ENCODE data around the gene EYA3.

Gene EYA3

GRCh38 chr1:27973771-27974416 is 114.5 kb downstream of the EYA3 start:
- no peak overlapping the region for H3K9ac ChIP-seq (ENCODE audit: low read depth, low read length)
- H3K9me3 ChIP-seq (replicated peaks; ENCODE audit: low read length) = no peaks in the 10 kb centered on the region
- H3K36me3 ChIP-seq (ENCODE audit: insufficient read depth, low read length) = peaks cover 13% of the 10 kb centered on the region
- no peaks in the 10 kb centered on the region for H3K27me3 ChIP-seq (ENCODE audit: control insufficient read depth, insufficient read depth, low read length)
- peaks cover 28% of the 10 kb centered on the region for H3K4me1 ChIP-seq (ENCODE audit: control insufficient read depth, insufficient read depth, low read length)
- H3K4me3 ChIP-seq (ENCODE audit: low read length) = no peak overlapping the region
- no peak overlapping the region for H3K4me2 ChIP-seq (ENCODE audit: low read length)

GRCh38 chr1:27972141-27972540 is 116.3 kb downstream of the EYA3 start:
- Histone ChIP-seq H3K4me3 (ENCODE audit: low read length) (no peak overlapping the region), H3K4me1 (ENCODE audit: control insufficient read depth, insufficient read depth, low read length) (peaks cover 41% of the 10 kb centered on the region), H3K36me3 (ENCODE audit: insufficient read depth, low read length) (peaks cover 12% of the 10 kb centered on the region), H3K9me3 (replicated peaks; ENCODE audit: low read length) (no peaks in the 10 kb centered on the region), H3K4me2 (ENCODE audit: low read length) (no peak overlapping the region), H3K9ac (ENCODE audit: low read depth, low read length) (no peak overlapping the region), H3K27me3 (ENCODE audit: control insufficient read depth, insufficient read depth, low read length) (no peaks in the 10 kb centered on the region)

GRCh38 chr1:27971674-27972073 is 116.7 kb downstream of the EYA3 start:
- Histone ChIP-seq H3K4me1 (ENCODE audit: control insufficient read depth, insufficient read depth, low read length) (peaks cover 41% of the 10 kb centered on the region), H3K9ac (ENCODE audit: low read depth, low read length) (no peak overlapping the region), H3K9me3 (replicated peaks; ENCODE audit: low read length) (no peaks in the 10 kb centered on the region), H3K4me3 (ENCODE audit: low read length) (no peak overlapping the region), H3K4me2 (ENCODE audit: low read length) (no peak overlapping the region), H3K27me3 (ENCODE audit: control insufficient read depth, insufficient read depth, low read length) (no peaks in the 10 kb centered on the region), H3K36me3 (ENCODE audit: insufficient read depth, low read length) (peaks cover 13% of the 10 kb centered on the region)

- H3K4me1 ChIP-seq (ENCODE audit: control insufficient read depth, insufficient read depth, low read length) = peaks cover 41% of the 10 kb centered on the region
- H3K4me2 ChIP-seq (ENCODE audit: low read length) = peak overlapping the region; percentile 52
- H3K27me3 ChIP-seq (ENCODE audit: control insufficient read depth, insufficient read depth, low read length) = no peaks in the 10 kb centered on the region
- H3K36me3 ChIP-seq (ENCODE audit: insufficient read depth, low read length) = peaks cover 12% of the 10 kb centered on the region
- H3K4me3 ChIP-seq (ENCODE audit: low read length) = peak overlapping the region; percentile 18
- H3K9ac ChIP-seq (ENCODE audit: low read depth, low read length) = peak overlapping the region; percentile 54
- H3K9me3 ChIP-seq (replicated peaks; ENCODE audit: low read length) = no peaks in the 10 kb centered on the region
These were observed 118.0 kb downstream of the EYA3 start for GRCh38 chr1:27970401-27970800.

- peaks cover 41% of the 10 kb centered on the region for H3K4me1 ChIP-seq (ENCODE audit: control insufficient read depth, insufficient read depth, low read length)
- H3K9ac ChIP-seq (ENCODE audit: low read depth, low read length) = peak overlapping the region; percentile 34
- H3K27me3 ChIP-seq (ENCODE audit: control insufficient read depth, insufficient read depth, low read length) = no peaks in the 10 kb centered on the region
- no peak overlapping the region for H3K4me3 ChIP-seq (ENCODE audit: low read length)
- peak overlapping the region; percentile 5 for H3K4me2 ChIP-seq (ENCODE audit: low read length)
- H3K36me3 ChIP-seq (ENCODE audit: insufficient read depth, low read length) = peaks cover 22% of the 10 kb centered on the region
- no peaks in the 10 kb centered on the region for H3K9me3 ChIP-seq (replicated peaks; ENCODE audit: low read length)
These were observed 119.7 kb downstream of the EYA3 start for GRCh38 chr1:27968692-27969091.

- no peak overlapping the region for H3K4me2 ChIP-seq (ENCODE audit: low read length)
- no peak overlapping the region for H3K4me3 ChIP-seq (ENCODE audit: low read length)
- H3K9ac ChIP-seq (ENCODE audit: low read depth, low read length) = peak overlapping the region; percentile 34
- no peaks in the 10 kb centered on the region for H3K9me3 ChIP-seq (replicated peaks; ENCODE audit: low read length)
- peaks cover 20% of the 10 kb centered on the region for H3K36me3 ChIP-seq (ENCODE audit: insufficient read depth, low read length)
- H3K4me1 ChIP-seq (ENCODE audit: control insufficient read depth, insufficient read depth, low read length) = peaks cover 41% of the 10 kb centered on the region
- H3K27me3 ChIP-seq (ENCODE audit: control insufficient read depth, insufficient read depth, low read length) = no peaks in the 10 kb centered on the region
These were observed 120.4 kb downstream of the EYA3 start for GRCh38 chr1:27967884-27968466.

- H3K4me1 ChIP-seq (ENCODE audit: control insufficient read depth, insufficient read depth, low read length) = peaks cover 41% of the 10 kb centered on the region
- H3K9me3 ChIP-seq (replicated peaks; ENCODE audit: low read length) = no peaks in the 10 kb centered on the region
- peaks cover 16% of the 10 kb centered on the region for H3K36me3 ChIP-seq (ENCODE audit: insufficient read depth, low read length)
- no peak overlapping the region for H3K9ac ChIP-seq (ENCODE audit: low read depth, low read length)
- H3K4me2 ChIP-seq (ENCODE audit: low read length) = no peak overlapping the region
- H3K27me3 ChIP-seq (ENCODE audit: control insufficient read depth, insufficient read depth, low read length) = no peaks in the 10 kb centered on the region
- H3K4me3 ChIP-seq (ENCODE audit: low read length) = no peak overlapping the region
These were observed 121.1 kb downstream of the EYA3 start for GRCh38 chr1:27967106-27967883.

- Histone ChIP-seq H3K27me3 (ENCODE audit: control insufficient read depth, insufficient read depth, low read length) (no peaks in the 10 kb centered on the region), H3K36me3 (ENCODE audit: insufficient read depth, low read length) (peaks cover 16% of the 10 kb centered on the region), H3K9me3 (replicated peaks; ENCODE audit: low read length) (no peaks in the 10 kb centered on the region), H3K4me1 (ENCODE audit: control insufficient read depth, insufficient read depth, low read length) (peaks cover 42% of the 10 kb centered on the region), H3K4me3 (ENCODE audit: low read length) (no peak overlapping the region), H3K4me2 (ENCODE audit: low read length) (no peak overlapping the region), H3K9ac (ENCODE audit: low read depth, low read length) (no peak overlapping the region)
These were observed 121.9 kb downstream of the EYA3 start for GRCh38 chr1:27966402-27967105.

- Histone ChIP-seq H3K9ac (ENCODE audit: low read depth, low read length) (no peak overlapping the region), H3K4me1 (ENCODE audit: control insufficient read depth, insufficient read depth, low read length) (peaks cover 30% of the 10 kb centered on the region), H3K27me3 (ENCODE audit: control insufficient read depth, insufficient read depth, low read length) (no peaks in the 10 kb centered on the region), H3K36me3 (ENCODE audit: insufficient read depth, low read length) (peaks cover 16% of the 10 kb centered on the region), H3K4me2 (ENCODE audit: low read length) (no peak overlapping the region), H3K9me3 (replicated peaks; ENCODE audit: low read length) (no peaks in the 10 kb centered on the region), H3K4me3 (ENCODE audit: low read length) (no peak overlapping the region)
These were observed 125.0 kb downstream of the EYA3 start for GRCh38 chr1:27963393-27963792.

GRCh38 chr1:27961646-27962221 is 126.7 kb downstream of the EYA3 start:
- peak overlapping the region; percentile 96 for H3K4me2 ChIP-seq (ENCODE audit: low read length)
- H3K36me3 ChIP-seq (ENCODE audit: insufficient read depth, low read length) = peaks cover 12% of the 10 kb centered on the region
- peaks cover 23% of the 10 kb centered on the region for H3K4me1 ChIP-seq (ENCODE audit: control insufficient read depth, insufficient read depth, low read length)
- peak overlapping the region; percentile 84 for H3K4me3 ChIP-seq (ENCODE audit: low read length)
- H3K9ac ChIP-seq (ENCODE audit: low read depth, low read length) = peak overlapping the region; percentile 37
- no peaks in the 10 kb centered on the region for H3K27me3 ChIP-seq (ENCODE audit: control insufficient read depth, insufficient read depth, low read length)
- no peaks in the 10 kb centered on the region for H3K9me3 ChIP-seq (replicated peaks; ENCODE audit: low read length)
